Jurkat, Clone E6-1 (cell line): ENCODE measurements around the gene AFF1.
"Not testable (repeated sequence)": the region's sequence is repeated elsewhere in the genome, so short reads cannot be mapped to it uniquely, and the experiment has no call there.

Experiments
- DNase-seq: peaks from one replicate; pipeline ENCODE4 v3.0.0-alpha.2; 2011; ENCODE audit warnings: low read depth, low spot score
- H3K4me3 ChIP-seq: 2 replicates; pipeline ENCODE4 v1.5.1; 2011; ENCODE audit warnings: mild to moderate bottlenecking, low read length, control low read depth, moderate library complexity

Gene AFF1

DNA sequence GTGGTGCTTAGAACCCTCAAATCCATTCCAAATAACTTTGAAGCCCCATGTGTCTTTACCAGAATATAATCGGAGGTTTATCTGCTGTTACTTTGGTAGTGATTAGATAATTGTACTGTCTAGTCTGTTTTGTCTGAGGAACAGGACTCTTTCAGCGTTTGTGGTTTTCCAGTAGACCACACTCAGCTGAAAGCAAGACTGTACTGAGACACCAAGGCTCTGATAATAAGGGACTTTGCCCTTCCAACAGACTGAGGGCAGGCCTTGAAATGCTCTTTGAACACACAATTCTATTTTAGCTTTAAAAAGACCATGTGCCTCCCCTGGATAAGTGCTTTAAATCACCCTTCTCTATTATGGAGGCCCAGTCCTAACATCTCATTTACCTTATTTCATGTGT lies 209.5 kb downstream of the AFF1 start:
- peak; percentile 20 for DNase-seq
- H3K4me3 ChIP-seq: no peak overlapping the region

DNA sequence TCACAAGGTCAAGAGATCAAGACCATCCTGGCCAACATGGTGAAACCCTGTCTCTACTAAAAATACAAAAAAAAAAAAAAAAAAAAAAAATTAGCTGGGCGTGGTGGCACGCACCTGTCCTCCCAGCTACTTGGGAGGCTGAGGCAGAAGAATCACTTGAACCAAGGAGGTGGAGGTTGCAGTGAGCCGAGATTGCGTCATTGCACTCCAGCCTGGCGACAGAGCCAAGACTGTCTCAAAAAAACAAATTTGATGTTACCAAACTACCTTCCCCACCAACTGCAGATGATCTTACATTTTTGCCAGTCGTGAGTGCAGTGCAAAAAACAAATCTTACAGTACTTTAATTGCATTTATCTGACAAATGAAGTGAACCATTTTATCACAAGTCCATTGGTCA lies 211.1 kb downstream of the AFF1 start:
- not testable (repeated sequence) for H3K4me3 ChIP-seq, DNase-seq

DNA sequence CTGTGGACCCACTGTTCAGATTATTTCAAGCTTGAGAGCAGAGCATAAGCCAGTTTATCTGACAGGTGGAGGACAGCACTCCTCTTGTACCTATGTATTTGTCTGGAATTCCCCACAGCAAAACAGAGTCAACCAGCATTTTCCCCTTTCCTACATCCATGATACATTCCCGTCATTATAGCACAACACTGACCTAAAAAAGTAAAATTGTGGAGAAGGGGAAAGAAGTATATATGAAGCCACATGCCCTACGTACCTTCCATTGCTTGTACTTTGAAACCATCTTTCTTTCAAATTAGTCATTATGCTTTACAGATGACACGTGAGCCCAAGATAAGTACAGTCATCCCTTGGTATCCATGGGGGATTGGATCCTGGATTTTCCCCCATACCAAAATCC lies 212.3 kb downstream of the AFF1 start:
- H3K4me3 ChIP-seq: no peak overlapping the region
- no peak for DNase-seq

DNA sequence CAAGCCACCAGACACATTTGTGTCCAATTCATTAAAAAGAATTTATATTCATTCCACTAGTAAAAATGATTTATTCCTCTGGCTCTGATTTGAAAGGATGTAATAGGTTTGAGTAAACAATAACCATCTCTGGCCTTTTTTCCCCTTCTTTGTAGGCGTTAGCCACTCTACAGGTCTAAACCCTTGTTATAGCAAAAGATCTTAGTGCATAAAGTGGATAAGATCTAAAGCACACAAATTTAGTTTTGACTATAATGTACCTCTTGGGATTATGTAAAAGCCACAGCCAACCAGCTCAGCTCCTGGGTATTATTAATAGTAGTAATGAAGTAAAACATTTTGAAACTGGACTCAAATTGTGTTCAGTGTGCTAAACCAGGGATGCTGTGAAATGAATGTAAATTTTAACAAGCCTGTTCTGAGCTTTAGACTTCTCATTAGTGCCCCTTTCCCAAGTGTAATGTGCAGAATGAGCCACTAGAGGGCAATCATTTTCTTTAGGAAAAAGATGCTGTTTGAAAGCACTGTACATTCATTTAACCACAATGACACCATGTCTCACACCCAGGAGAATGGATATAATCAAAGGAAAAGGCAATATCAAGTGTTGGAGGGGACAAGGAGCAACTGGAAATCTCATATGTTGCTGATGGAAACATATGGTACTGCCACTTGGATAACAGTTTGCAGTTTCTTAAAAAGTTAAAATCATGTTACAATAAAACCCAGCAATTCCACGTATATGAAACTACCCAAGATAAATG lies 215.9 kb downstream of the AFF1 start:
- H3K4me3 ChIP-seq: no peak overlapping the region
- DNase-seq: peak; percentile 45

DNA sequence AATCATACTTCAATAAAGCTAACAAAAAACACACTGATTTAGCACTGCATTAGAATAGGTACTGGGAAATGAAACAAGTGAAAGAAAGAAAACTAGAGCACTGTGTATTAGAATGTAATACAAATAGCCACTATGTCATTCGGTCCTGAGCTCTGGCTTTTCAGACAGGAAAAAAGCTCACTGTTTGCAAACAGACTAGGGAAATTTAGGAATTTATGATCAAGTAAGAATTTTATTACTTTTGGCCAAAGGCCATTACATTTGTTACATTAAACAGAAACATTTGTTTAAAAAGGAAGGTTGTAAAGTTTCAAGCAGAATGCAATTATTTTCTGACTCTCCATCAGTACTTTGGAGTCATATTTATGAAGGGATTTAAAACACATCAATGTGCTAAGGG lies 216.9 kb downstream of the AFF1 start:
- no peak for DNase-seq

DNA sequence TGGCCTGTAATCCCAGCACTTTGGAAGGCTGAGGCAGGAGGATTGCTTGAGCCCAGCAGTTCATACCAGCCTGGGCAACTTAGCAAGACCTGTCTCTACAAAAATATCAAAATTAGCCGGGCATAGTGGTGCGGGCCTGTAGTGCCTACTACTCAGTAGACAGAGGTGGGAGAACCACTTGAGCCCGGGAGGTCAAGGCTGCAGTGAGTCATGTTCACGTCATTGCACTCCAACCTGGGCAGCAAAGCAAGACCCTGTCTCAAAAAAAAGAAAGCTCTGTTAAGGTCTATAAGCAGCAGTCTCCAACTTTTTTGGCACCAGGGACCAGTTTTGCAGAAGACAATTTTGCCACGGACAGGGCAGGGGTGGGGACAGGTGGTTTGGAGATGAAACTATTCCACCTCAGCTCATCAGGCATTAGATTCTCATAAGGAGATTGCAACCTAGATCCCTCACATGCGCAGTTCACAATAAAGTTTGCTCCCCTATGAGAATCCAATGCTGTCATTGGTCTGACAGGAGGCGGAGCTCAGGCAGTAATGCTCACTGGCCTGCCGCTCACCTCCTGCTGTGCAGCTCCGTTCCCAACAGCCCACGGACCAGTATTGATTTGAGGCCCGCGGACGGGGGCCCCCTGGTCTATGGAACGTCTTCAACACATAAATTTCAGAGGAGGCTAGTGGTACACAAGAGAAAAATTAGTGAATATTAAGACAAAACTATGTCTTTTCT lies 217.7 kb downstream of the AFF1 start:
- no peak for DNase-seq
- no peak overlapping the region for H3K4me3 ChIP-seq

More for the DNA sequence above, 216.9 kb downstream of the AFF1 start:
- no peak overlapping the region for H3K4me3 ChIP-seq

DNA sequence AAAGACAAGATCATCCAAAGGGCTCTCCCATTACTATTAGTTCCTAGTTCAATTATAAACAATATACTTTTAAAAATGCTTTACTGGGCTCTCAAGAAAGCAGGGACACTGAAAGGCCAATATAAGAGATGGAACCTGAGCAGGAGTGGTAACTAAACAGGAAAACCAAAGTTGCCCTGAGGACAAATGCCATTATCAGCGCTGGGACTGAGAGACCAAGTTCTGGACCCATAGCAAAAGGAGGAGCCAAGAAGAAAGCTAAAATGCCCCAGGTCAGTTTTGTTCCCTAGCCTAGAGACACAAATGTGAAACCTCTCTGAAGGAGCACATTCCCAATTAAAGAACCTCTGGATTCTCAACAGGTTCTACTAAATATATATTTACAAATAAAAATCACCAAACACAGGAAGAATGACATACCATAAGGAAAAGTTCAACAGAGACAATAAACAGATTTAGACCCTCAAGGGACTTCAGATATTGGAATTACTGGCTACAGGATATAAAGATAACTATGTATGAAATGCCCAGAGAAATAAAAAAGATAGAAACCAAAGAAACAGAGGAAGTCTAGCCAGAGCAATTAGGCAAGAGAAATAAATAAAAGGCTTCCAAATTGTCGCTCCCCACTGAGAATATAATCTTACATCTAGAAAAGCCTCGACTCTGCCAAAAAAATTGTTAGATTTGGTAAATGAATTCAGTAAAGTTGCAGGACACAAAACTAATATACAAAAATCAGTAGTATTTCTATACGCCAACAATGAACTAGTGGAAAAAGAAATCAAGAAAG lies 218.5 kb downstream of the AFF1 start:
- DNase-seq: no peak
- H3K4me3 ChIP-seq: no peak overlapping the region

DNA sequence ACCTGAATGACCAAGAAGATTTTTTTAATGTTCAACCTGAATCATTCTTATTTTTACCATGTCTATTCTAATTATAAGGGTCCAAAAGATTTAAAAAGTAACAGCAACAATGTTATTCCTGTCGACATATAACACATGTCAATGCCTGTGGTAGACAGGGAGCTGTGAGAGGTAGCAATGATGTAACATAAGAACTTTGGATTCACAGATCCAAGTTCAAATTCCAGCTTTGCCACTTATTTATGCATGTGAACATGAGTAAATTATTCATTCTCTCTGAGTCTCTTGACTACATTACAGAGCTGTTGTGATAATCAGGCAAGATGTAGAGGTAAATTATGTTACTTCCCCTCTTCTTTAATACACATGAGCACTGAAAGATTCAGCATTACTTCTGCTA lies 231.1 kb downstream of the AFF1 start:
- no peak overlapping the region for H3K4me3 ChIP-seq
- no peak for DNase-seq

DNA sequence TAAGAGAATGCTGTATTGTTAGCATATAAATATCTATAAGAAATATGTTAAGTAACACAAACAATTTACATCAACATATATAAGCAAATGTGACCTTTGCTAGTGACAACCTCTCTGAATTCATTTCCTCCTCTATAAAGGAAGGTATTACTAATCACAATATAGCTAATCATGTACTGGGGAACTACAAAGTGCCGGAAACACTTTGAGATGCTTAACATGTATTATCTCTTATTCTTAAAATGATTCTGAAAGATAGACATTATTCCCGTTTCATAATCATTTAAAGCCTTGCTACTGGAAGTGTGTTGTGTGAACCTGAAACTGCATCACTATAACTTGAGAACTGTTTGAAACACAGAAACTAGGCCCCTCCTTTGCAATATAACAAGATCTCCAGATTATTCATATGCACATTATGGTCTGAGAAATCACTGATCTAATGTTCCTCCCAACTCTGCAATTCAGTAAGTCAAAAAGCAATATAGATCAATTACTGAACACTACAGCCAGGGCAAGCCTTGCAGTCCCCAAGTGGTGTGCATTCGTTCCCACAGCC lies 231.6 kb downstream of the AFF1 start:
- DNase-seq: no peak
- no peak overlapping the region for H3K4me3 ChIP-seq

DNA sequence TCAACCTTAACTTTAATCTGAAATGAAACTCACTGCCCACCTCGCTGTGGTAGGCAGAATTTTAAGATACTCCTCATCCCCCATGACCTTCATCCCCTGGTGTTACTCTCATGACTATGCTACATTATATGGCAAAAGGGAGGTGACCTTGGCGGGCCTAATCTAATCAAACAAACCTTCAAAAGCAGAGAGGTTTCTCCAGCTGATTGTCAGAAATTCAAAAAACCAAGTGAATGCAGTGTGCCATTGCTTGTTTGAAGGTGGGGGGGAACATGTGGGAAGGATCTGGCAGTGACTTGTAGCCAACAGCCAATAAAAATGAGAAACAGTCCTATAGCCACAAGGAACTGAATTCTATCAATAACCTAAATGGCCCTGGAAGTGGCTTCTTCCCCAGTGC lies 237.1 kb downstream of the AFF1 start:
- DNase-seq: no peak
- no peak overlapping the region for H3K4me3 ChIP-seq

DNA sequence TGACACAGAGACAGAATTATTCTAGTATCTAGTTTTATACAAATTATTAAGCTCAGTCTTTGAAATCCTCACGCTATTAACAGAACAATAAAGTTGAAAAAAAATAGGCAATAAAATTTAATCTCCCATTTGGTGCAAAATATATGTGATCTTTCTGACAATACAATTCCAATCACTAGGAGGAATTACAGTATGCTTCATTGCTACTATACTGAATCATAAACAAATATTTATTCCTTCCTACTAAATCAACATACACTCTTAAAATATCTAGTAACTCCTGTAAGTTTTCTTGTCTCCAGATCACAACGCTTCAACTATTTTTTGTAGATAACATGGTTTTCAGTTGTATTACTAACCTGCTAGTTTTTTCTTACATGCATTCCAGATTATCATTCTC lies 239.9 kb downstream of the AFF1 start:
- DNase-seq: no peak
- H3K4me3 ChIP-seq: no peak overlapping the region

DNA sequence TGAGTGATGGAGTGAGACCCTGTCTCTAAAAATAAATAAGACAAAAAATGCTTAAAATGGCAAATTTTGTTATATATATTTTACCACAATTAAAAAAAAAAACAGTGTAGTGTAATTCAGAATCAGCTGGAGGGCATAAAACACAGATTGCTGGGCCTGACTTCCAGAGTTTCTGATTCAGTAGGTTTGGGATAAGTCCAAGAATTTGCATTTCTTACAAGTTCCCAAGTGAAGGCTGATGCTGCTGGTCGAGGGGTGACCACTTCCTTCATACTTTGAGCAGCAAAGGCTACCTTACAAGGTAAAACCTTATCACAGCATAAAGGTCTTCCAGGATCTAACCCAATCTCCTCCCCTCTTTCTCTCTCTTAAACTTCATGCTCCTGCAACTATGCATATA lies 244.9 kb downstream of the AFF1 start:
- DNase-seq: no peak
- H3K4me3 ChIP-seq: no peak overlapping the region

DNA sequence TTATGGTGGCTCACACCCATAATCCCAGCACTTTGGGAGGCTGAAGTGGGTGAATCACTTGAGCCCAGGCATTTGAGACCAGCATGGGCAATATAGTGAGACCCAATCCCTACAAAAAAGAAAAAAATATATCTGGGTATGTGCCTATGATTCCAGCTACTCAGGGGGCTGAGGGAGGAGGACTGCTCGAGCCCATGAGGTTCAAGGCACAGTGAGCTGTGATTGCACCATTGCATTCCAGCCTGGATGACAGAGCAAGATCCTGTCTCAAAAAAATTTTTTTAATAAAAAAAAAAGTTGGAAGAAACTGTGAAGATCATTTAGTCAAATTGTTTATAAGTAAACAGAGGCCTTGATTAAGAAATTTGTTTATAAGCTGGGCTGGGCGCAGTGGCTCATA lies 246.0 kb downstream of the AFF1 start:
- no peak overlapping the region for H3K4me3 ChIP-seq
- no peak for DNase-seq

DNA sequence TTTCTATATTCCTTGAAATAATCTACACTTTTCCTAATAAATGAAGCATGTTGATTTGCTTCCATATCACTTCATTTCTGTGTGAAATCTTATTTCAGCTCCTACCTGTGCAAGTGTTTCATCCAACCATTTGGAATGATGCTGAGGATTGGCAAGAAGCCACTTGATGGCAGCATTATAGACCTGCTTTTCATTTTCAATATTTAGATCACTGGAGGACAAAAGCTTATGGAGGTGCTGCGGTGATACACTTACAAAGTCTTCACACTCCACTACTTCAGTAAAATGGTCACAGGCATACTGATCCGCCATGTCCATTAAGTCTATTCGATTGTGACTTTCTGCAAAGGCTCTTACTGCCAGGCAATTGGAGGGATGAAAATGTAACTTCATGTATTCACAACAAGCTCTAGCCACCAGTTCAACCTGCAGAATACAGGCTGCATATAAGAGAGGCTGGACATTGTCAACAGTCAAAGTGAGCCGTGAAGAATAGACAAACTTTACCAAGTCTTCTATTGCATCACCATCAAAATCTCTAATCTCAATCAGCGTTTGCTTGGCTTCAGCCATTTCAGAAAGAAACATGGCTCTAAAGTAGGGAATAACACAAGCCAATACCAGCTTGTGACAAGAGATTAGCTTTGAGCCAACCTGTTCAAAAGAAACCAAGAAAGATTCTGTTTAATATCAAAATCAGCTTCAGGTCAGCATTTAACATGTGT lies 250.5 kb downstream of the AFF1 start:
- no peak for DNase-seq
- H3K4me3 ChIP-seq: no peak overlapping the region

DNA sequence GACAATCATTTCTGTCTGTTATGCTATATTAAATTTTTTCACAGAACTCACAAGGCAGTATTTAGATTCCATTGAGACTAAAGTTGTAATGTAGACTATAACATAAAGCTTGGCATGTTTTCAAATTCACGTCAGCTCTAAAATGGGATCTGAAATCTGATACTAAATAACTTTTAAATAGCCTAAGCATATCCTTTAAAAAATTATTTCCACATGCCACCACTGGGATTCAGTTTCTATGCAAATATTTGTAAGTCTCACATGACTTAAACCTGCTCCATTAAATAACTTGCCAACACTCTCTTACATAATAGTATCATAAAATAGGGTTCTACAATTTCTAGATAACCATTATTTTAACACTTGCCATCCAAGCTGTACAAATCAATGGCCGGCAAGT lies 253.2 kb downstream of the AFF1 start:
- no peak for DNase-seq
- H3K4me3 ChIP-seq: no peak overlapping the region

DNA sequence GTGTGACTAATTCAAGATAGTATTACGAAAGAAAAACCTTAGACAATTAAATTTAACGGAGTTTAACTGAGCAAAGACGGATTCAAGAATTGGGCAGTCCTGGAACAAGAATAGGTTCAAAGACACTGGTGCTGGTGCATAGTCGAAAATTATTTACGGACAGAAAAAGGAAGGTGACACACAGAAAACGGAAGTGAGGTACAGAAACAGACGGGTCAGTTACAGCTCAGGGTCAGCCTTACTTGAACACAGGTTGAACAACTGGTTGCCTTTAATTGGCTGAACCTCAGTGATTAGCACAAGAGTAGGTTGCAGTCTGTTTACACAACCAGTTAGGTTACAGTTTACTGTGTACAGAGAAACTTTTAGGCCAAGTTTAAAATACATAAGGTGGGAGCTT lies 254.1 kb downstream of the AFF1 start:
- no peak for DNase-seq
- no peak overlapping the region for H3K4me3 ChIP-seq
